WI38 (cell line): Measurements from ENCODE around the gene KRT81.

Source experiments
- H3K4me3 ChIP-seq: 2 replicates; pipeline ENCODE4 v1.5.1; 2011; ENCODE audit warnings: low read depth, mild to moderate bottlenecking, control low read depth, low read length
- CTCF ChIP-seq: IDR thresholded peaks from 2 replicates; pipeline ENCODE4 v1.5.1; 2012; ENCODE audit warnings: low read depth, mild to moderate bottlenecking, control low read depth, low read length

KRT81 gene

DNA sequence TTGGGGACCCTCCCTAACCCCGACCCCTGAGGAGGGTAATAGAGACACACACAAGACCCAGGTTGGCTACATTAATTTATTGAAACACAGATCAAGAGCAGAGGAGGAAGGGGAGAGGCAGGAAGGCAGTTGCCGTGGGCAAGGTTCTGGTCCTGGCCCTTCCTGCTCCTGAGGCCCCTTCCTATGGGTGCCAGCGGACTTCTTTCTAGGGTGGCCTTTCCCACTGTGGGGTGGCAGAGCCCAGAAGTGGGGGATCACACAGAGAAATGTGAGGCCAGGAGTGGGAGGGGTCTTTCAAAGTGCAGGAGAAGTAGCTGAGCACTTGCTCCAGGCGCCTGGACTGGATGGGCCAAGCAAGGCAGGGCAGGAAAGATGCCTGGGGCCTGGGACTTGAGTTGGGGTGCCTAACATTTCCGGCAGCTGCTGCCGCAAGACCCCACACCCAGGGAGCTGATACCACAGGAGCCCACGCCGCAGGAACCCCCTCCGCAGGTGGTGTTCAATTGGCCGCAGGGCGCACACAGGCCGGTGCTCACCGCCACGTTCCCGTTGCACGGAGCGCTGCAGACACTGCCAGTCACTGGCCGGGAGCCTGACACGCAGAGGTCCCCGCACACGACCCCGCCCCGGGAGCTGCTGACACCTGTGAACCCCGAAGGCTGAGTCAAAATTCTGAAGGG, 5.3 kb downstream of the KRT81 start:
- TF ChIP-seq CTCF = no peak
- H3K4me3 ChIP-seq = no peak overlapping the region

DNA sequence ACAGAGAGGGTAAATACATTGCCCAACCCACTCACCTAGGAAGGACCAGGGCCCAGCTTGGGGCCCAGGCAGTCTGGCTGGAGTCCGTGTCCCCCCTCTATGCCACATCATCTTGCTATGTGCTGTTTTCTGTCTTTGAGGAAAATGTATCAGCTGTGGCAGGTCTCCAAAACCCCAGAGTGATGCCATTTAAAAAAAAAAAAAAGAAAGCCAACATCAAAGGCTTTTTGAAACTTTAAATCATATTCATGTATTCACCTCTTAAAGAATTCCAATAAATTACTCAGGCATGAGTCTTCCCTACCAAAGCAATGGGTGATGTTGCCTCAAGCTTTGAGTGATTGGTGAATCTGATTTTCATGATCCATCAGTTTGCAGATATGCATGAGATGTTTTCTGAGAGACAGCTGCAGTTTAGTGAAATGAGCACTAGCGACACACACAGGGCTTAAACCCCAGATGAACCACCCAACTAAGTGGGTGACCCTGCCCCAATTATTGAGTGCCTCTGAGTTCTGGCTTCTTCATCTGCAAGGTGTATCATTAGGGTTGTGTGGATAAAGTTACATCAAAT, 6.1 kb downstream of the KRT81 start:
- no peak for TF ChIP-seq CTCF
- no peak overlapping the region for H3K4me3 ChIP-seq

DNA sequence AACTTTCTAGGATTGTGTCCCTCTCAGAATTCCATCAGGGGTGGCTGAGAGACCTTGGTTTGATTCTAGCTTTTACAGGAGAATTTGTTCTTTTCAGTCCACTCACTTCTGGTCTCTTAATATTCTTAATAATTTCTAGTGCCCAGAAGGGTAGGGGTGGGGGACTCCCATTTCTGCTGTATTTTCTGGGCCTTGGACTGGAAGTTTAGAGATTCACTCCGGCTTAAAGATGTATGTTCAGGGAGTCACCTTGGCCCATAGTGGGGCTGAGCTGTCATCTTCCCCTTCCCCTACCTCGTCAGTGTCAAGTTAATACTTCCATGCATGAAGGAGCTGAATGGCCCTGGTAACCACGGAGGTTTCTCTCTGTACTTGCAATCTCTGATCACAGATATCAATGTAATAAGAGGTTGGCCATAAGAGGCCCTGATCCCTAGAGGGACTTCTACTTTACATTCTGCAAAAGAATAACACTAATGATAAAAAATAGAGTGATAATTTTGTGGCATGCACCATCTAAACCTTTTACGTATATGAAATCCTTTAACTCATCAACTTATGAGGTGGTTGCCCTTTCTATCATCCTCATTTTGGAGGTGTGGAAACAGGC, 6.7 kb downstream of the KRT81 start:
- H3K4me3 ChIP-seq = no peak overlapping the region
- no peak for TF ChIP-seq CTCF

GRCh38 chr12:52280796-52281560, 10.4 kb downstream of the KRT81 start:
- TF ChIP-seq CTCF = no peak
- no peak overlapping the region; the same call in 1 of the 2 replicates for H3K4me3 ChIP-seq

GRCh38 chr12:52280319-52280795, 11.0 kb downstream of the KRT81 start:
- H3K4me3 ChIP-seq = no peak overlapping the region; the same call in 1 of the 2 replicates
- TF ChIP-seq CTCF = no peak

GRCh38 chr12:52279422-52280318, 11.7 kb downstream of the KRT81 start:
- H3K4me3 ChIP-seq = no peak overlapping the region
- no peak for TF ChIP-seq CTCF
